22Rv1 (cell line): ENCODE measurements around the gene EEF1AKMT3.

Experiments used
- CTCF ChIP-seq: fragments of 450-650 bp; IDR thresholded peaks from 2 replicates; pipeline ENCODE4 v1.5.1; 2017; ENCODE audit warnings: mild to moderate bottlenecking
- ZFX ChIP-seq: fragments of 450-650 bp; IDR thresholded peaks from 2 replicates; pipeline ENCODE4 v1.6.1; 2017; ENCODE audit warnings: antibody characterized with exemption, borderline replicate concordance

- no peak for TF ChIP-seq CTCF
- no peak for TF ChIP-seq ZFX
These were observed 10.9 kb upstream of the EEF1AKMT3 start for GRCh38 chr12:57761391-57761998.
